GM23338 (cell line): ENCODE data around the gene LMBR1. TPM values are rescaled to one million over a fixed set of nuclear protein-coding genes. Genes with fewer than 3 reads are reported as not detected.

Source experiments
- CREB1 ChIP-seq: fragments of 250-450 bp; sonication (Bioruptor Pico); IDR thresholded peaks from 2 replicates; pipeline ENCODE4 v1.5.0; 2020; ENCODE audit warnings: low read depth, mild to moderate bottlenecking, moderate library complexity
- EZH2 ChIP-seq: fragments of 200-600 bp; sonication (generic); IDR thresholded peaks from one replicate; pipeline ENCODE4 v1.8.0; 2017; ENCODE audit warnings: antibody characterized with exemption, mild to moderate bottlenecking, low read depth; ENCODE audit not compliant: unreplicated experiment
- JUNB ChIP-seq: IDR thresholded peaks from one replicate; pipeline ENCODE4 v1.6.1; 2016; ENCODE audit warnings: antibody characterized with exemption; ENCODE audit not compliant: unreplicated experiment
- NANOG ChIP-seq: IDR thresholded peaks from 2 replicates; pipeline ENCODE4 v1.6.1; 2016; ENCODE audit warnings: antibody characterized with exemption, borderline replicate concordance
- REST ChIP-seq: IDR thresholded peaks from one replicate; pipeline ENCODE4 v1.6.1; 2018; ENCODE audit warnings: antibody characterized with exemption; ENCODE audit not compliant: unreplicated experiment
- ZNF114 ChIP-seq: fragments of 250-450 bp; sonication (Bioruptor Pico); IDR thresholded peaks from 2 replicates; pipeline ENCODE4 v1.5.0; 2020; ENCODE audit warnings: mild to moderate bottlenecking, moderate library complexity
- ZNF331 ChIP-seq: fragments of 250-450 bp; sonication (Bioruptor Pico); IDR thresholded peaks from 2 replicates; pipeline ENCODE4 v1.5.0; 2020; ENCODE audit warnings: low read depth, mild to moderate bottlenecking, moderate library complexity
- polyA plus RNA-seq: library from polyadenylated mRNA; unstranded; fragments of >200 nt; fragmentation: Nextera tagmentation; extraction: Ambion mirVana; gene quantifications from 2 replicates; pipeline ENCODE4 v1.2.1, GENCODE V29; 2016
- total RNA-seq: library from RNA; depleted of rRNA; stranded (reverse); fragments of >200 nt; shearing (Covaris generic); gene quantifications from 2 replicates; pipeline ENCODE4 v1.2.3, GENCODE V29; 2014
- TF ChIP-seq, protein P1 (sequence below): fragments of 250-450 bp; sonication (Bioruptor Pico); IDR thresholded peaks from 2 replicates; pipeline ENCODE4 v1.5.0; 2020; ENCODE audit warnings: mild to moderate bottlenecking, moderate library complexity
- TF ChIP-seq, protein P2 (sequence below), 2 experiments: fragments of 200-600 bp in 1 of 2; sonication (generic) in 1 of 2; conservative IDR thresholded peaks; 2 replicates each; pipeline versions ENCODE4 v1.5.1 to v1.6.1; 2016 to 2017; ENCODE audit warnings: antibody characterized with exemption in 2 of 2, low read depth in 2 of 2, mild to moderate bottlenecking in 2 of 2, moderate library complexity in 1 of 2

LMBR1 gene
- total and polyA plus RNA-seq, 2 experiments from 2014 or later: 21.8 to 90.1 TPM

- TF ChIP-seq, protein P1, sequence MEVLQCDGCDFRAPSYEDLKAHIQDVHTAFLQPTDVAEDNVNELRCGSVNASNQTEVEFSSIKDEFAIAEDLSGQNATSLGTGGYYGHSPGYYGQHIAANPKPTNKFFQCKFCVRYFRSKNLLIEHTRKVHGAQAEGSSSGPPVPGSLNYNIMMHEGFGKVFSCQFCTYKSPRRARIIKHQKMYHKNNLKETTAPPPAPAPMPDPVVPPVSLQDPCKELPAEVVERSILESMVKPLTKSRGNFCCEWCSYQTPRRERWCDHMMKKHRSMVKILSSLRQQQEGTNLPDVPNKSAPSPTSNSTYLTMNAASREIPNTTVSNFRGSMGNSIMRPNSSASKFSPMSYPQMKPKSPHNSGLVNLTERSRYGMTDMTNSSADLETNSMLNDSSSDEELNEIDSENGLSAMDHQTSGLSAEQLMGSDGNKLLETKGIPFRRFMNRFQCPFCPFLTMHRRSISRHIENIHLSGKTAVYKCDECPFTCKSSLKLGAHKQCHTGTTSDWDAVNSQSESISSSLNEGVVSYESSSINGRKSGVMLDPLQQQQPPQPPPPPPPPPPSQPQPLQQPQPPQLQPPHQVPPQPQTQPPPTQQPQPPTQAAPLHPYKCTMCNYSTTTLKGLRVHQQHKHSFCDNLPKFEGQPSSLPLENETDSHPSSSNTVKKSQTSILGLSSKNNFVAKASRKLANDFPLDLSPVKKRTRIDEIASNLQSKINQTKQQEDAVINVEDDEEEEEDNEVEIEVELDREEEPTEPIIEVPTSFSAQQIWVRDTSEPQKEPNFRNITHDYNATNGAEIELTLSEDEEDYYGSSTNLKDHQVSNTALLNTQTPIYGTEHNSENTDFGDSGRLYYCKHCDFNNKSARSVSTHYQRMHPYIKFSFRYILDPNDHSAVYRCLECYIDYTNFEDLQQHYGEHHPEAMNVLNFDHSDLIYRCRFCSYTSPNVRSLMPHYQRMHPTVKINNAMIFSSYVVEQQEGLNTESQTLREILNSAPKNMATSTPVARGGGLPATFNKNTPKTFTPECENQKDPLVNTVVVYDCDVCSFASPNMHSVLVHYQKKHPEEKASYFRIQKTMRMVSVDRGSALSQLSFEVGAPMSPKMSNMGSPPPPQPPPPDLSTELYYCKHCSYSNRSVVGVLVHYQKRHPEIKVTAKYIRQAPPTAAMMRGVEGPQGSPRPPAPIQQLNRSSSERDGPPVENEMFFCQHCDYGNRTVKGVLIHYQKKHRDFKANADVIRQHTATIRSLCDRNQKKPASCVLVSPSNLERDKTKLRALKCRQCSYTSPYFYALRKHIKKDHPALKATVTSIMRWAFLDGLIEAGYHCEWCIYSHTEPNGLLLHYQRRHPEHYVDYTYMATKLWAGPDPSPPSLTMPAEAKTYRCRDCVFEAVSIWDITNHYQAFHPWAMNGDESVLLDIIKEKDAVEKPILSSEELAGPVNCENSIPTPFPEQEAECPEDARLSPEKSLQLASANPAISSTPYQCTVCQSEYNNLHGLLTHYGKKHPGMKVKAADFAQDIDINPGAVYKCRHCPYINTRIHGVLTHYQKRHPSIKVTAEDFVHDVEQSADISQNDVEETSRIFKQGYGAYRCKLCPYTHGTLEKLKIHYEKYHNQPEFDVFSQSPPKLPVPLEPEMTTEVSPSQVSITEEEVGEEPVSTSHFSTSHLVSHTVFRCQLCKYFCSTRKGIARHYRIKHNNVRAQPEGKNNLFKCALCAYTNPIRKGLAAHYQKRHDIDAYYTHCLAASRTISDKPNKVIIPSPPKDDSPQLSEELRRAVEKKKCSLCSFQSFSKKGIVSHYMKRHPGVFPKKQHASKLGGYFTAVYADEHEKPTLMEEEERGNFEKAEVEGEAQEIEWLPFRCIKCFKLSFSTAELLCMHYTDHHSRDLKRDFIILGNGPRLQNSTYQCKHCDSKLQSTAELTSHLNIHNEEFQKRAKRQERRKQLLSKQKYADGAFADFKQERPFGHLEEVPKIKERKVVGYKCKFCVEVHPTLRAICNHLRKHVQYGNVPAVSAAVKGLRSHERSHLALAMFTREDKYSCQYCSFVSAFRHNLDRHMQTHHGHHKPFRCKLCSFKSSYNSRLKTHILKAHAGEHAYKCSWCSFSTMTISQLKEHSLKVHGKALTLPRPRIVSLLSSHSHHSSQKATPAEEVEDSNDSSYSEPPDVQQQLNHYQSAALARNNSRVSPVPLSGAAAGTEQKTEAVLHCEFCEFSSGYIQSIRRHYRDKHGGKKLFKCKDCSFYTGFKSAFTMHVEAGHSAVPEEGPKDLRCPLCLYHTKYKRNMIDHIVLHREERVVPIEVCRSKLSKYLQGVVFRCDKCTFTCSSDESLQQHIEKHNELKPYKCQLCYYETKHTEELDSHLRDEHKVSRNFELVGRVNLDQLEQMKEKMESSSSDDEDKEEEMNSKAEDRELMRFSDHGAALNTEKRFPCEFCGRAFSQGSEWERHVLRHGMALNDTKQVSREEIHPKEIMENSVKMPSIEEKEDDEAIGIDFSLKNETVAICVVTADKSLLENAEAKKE: no peak
- TF ChIP-seq ZNF331 (CRISPR knock-in tag) (no peak), JUNB (no peak), EZH2 (no peak), REST (no peak), NANOG (no peak), ZNF114 (CRISPR knock-in tag) (no peak), CREB1 (CRISPR knock-in tag) (no peak)
- TF ChIP-seq, protein P2, sequence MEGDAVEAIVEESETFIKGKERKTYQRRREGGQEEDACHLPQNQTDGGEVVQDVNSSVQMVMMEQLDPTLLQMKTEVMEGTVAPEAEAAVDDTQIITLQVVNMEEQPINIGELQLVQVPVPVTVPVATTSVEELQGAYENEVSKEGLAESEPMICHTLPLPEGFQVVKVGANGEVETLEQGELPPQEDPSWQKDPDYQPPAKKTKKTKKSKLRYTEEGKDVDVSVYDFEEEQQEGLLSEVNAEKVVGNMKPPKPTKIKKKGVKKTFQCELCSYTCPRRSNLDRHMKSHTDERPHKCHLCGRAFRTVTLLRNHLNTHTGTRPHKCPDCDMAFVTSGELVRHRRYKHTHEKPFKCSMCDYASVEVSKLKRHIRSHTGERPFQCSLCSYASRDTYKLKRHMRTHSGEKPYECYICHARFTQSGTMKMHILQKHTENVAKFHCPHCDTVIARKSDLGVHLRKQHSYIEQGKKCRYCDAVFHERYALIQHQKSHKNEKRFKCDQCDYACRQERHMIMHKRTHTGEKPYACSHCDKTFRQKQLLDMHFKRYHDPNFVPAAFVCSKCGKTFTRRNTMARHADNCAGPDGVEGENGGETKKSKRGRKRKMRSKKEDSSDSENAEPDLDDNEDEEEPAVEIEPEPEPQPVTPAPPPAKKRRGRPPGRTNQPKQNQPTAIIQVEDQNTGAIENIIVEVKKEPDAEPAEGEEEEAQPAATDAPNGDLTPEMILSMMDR (conservative IDR thresholded peaks at IDR 0.05; ENCODE audit: low read depth in 2 of 2): no peak
Observed at GRCh38 chr7:156790264-156790663, 102.7 kb downstream of the LMBR1 start (continued).
